Endothelial cell of umbilical vein (primary cell): ENCODE data around the gene MAP1LC3C. TPM values are rescaled to one million over a fixed set of nuclear protein-coding genes. Genes with fewer than 3 reads are reported as not detected.

Experiments used
- BruUV-seq: library from RNA; stranded (reverse); fragments of 400-500 nt; replicated peaks from 2 replicates; lab custom pipeline; 2021; lab: Mats Ljungman, UMichigan
- CTCF ChIA-PET: fragments of 300-600, 350-600 bp; sonication (Branson Sonifier 250); formaldehyde crosslinking; loops from one replicate; lab custom pipeline; 2021; ENCODE audit warnings: antibody characterized with exemption, inconsistent platforms; lab: Charles Lee
- POLR2A ChIA-PET: fragments of 300-600, 350-600 bp; sonication (Branson Sonifier 250); formaldehyde crosslinking; loops from one replicate; lab custom pipeline; 2021; ENCODE audit warnings: antibody characterized with exemption, inconsistent platforms; lab: Charles Lee
- DNase-seq: peaks from one replicate; pipeline ENCODE4 v3.0.0-alpha.2; 2011; ENCODE audit warnings: low read depth, low spot score
- FAIRE-seq: peaks from 2 replicates; lab custom pipeline; 2011; peaks lifted over from hg19 to GRCh38; lab: Jason Lieb, UNC
- H2AFZ ChIP-seq: 2 replicates; pipeline ENCODE4 v1.6.0; 2012; ENCODE audit warnings: low read depth, low read length, control low read depth, inconsistent platforms
- H3K27ac ChIP-seq: 2 replicates; pipeline ENCODE4 v1.5.1; 2011; ENCODE audit warnings: low read depth, mild to moderate bottlenecking, control low read depth, low read length, moderate library complexity; ENCODE audit not compliant: insufficient read depth
- H3K27me3 ChIP-seq, 2 experiments: 2 replicates each; pipeline versions ENCODE4 v1.6.0 to v1.6.1; 2011; ENCODE audit warnings: low read length in 2 of 2, mixed read lengths in 1 of 2; ENCODE audit not compliant: control insufficient read depth in 2 of 2, insufficient read depth in 2 of 2
- H3K36me3 ChIP-seq, 2 experiments: 2 replicates in 1 of 2; 3 replicates in 1 of 2; pipeline ENCODE4 v1.5.1; 2011; ENCODE audit warnings: low read length in 2 of 2, mild to moderate bottlenecking in 1 of 2, moderate library complexity in 1 of 2; ENCODE audit not compliant: control insufficient read depth in 2 of 2, insufficient read depth in 2 of 2; ENCODE audit errors: extremely low read depth in 1 of 2
- H3K4me1 ChIP-seq: 3 replicates; pipeline ENCODE4 v1.5.1; 2011; ENCODE audit warnings: mild to moderate bottlenecking, low read length; ENCODE audit not compliant: control insufficient read depth, insufficient read depth; ENCODE audit errors: extremely low read depth
- H3K4me2 ChIP-seq: 2 replicates; pipeline ENCODE4 v1.6.1; 2011; ENCODE audit warnings: low read length, control low read depth, mixed read lengths; ENCODE audit not compliant: insufficient read depth
- H3K4me3 ChIP-seq, 3 experiments: fragments of 200-600 bp in 1 of 3; sonication (generic), shearing (Covaris generic) in 1 of 3; replicated peaks in 1 of 3; 2 replicates each; pipeline ENCODE4 v1.5.1; 2011 to 2016; ENCODE audit warnings: control low read depth in 3 of 3, low read length in 3 of 3, mild to moderate bottlenecking in 2 of 3, inconsistent platforms in 1 of 3, low read depth in 1 of 3, moderate library complexity in 1 of 3; ENCODE audit not compliant: insufficient read depth in 1 of 3
- H3K79me2 ChIP-seq: 2 replicates; pipeline ENCODE4 v1.6.0; 2012; ENCODE audit warnings: low read length, inconsistent platforms; ENCODE audit not compliant: control insufficient read depth, insufficient read depth
- H3K9ac ChIP-seq: replicated peaks from 2 replicates; pipeline ENCODE3; 2011; ENCODE audit warnings: low read length, control low read depth; ENCODE audit not compliant: insufficient read depth; ENCODE audit errors: extremely low read depth
- H3K9me1 ChIP-seq: replicated peaks from 3 replicates; pipeline ENCODE4 v1.6.0; 2011; ENCODE audit warnings: mild to moderate bottlenecking, low read length; ENCODE audit not compliant: control insufficient read depth, insufficient read depth; ENCODE audit errors: extremely low read depth
- H3K9me3 ChIP-seq: replicated peaks from 2 replicates; pipeline ENCODE4 v1.5.1; 2012; ENCODE audit warnings: low read length, inconsistent platforms; ENCODE audit not compliant: control insufficient read depth, insufficient read depth
- H4K20me1 ChIP-seq: replicated peaks from 2 replicates; pipeline ENCODE3; 2011; ENCODE audit warnings: mild to moderate bottlenecking, low read length; ENCODE audit not compliant: control insufficient read depth, insufficient read depth; ENCODE audit errors: extremely low read depth
- CTCF ChIP-seq, 2 donors: IDR thresholded peaks; 1 replicate in 1 of 2; 2 replicates in 1 of 2; pipeline ENCODE4 v1.5.1; 2011; ENCODE audit warnings: low read length in 2 of 2, mild to moderate bottlenecking in 2 of 2, moderate library complexity in 2 of 2, control low read depth in 1 of 2, inconsistent platforms in 1 of 2, low read depth in 1 of 2; ENCODE audit not compliant: insufficient read depth in 1 of 2; ENCODE audit errors: extremely low read depth in 1 of 2
- EZH2 ChIP-seq: IDR thresholded peaks from 2 replicates; pipeline ENCODE4 v1.6.1; 2012; ENCODE audit warnings: borderline replicate concordance, low read depth, mild to moderate bottlenecking, moderate library complexity, low read length, inconsistent platforms; ENCODE audit not compliant: severe bottlenecking
- FOS ChIP-seq: IDR thresholded peaks from 2 replicates; pipeline ENCODE4 v1.6.1; 2011; ENCODE audit warnings: mild to moderate bottlenecking, low read length, moderate library complexity, borderline replicate concordance; ENCODE audit not compliant: insufficient read depth
- JUN ChIP-seq: IDR thresholded peaks from 2 replicates; pipeline ENCODE4 v1.6.1; 2011; ENCODE audit warnings: borderline replicate concordance, low read depth; ENCODE audit not compliant: insufficient read length, insufficient read depth
- POLR2A ChIP-seq: IDR thresholded peaks from 2 replicates; pipeline ENCODE4 v1.6.1; 2012; ENCODE audit warnings: low read depth, mild to moderate bottlenecking, control low read depth, low read length
- POLR2AphosphoS5 ChIP-seq: IDR thresholded peaks from 2 replicates; pipeline ENCODE4 v1.6.1; 2012; ENCODE audit warnings: low read depth, mild to moderate bottlenecking, control low read depth, low read length, moderate library complexity; ENCODE audit not compliant: insufficient read depth
- dilution Hi-C: fragments of 300-500 bp; cut with MboI; formaldehyde crosslinking; loops from one replicate; pipeline ENCODE4 v1.15.0; 2019; ENCODE audit warnings: low sequenced_read_pairs; ENCODE audit not compliant: extremely low pct_ligation_motif_present
- intact Hi-C: fragments of 100-400 bp; cut with micrococcal nuclease; formaldehyde crosslinking; loops from one replicate; pipeline ENCODE4 v1.10.0; 2022
- polyA plus RNA-seq, 4 experiments: library from polyadenylated mRNA; depleted of rRNA in 3 of 4; stranded (reverse) in 3 of 4; unstranded in 1 of 4; fragments of >200 nt; gene quantifications; 2 replicates each; pipeline versions ENCODE4 v1.2.1 to v1.2.3, GENCODE V29; 2011 to 2012; ENCODE audit warnings: missing spikeins in 1 of 4
- total RNA-seq: library from RNA; stranded (reverse); gene quantifications from 2 replicates; pipeline ENCODE4 v1.2.3, GENCODE V29; 2021
- TF ChIP-seq, protein P1 (sequence below): IDR thresholded peaks from 2 replicates; pipeline ENCODE4 v1.6.1; 2011; ENCODE audit not compliant: insufficient read depth, insufficient read length

The MAP1LC3C gene
- total and polyA plus RNA-seq, 2 donors (not counting 3 experiments of a cell fraction or from before 2014, with no cell fraction given), result not detected

DNA sequence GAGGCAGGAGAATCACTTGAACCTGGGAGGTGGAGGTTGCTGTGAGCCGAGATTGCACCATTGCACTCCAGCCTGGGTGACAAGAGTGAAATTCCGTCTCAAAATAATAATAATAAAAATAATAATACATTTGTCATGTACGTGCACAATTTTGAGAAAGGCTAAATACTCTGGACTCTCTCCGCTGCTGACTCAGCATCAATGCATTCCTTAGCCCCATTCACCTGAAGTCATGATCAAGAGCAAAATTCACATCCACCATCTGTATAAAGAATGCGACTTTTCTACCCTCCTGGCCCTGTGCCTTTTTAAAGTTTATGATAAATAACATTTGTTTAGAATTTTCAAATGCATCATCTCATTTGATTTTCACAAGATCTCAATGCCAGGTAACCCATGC lies 35.5 kb upstream of the MAP1LC3C start:
- CTCF ChIA-PET, result no interaction called here
- Histone ChIP-seq H3K79me2 (no peaks in the 10 kb centered on the region), H3K9ac (no peak overlapping the region), H3K4me1 (no peaks in the 10 kb centered on the region), H4K20me1 (no peaks in the 10 kb centered on the region), H3K36me3 (no peaks in the 10 kb centered on the region), H3K4me3 (no peak overlapping the region), H3K27me3 (no peaks in the 10 kb centered on the region), H3K9me3 (no peaks in the 10 kb centered on the region), H3K9me1 (no peaks in the 10 kb centered on the region), H3K4me2 (no peak overlapping the region), H3K27ac (no peak overlapping the region), H2AFZ (no peak overlapping the region)
- POLR2A ChIA-PET, result no interaction called here
- no TSS peak for BruUV-seq
- FAIRE-seq (no peak), DNase-seq (no peak)
- TF ChIP-seq POLR2A (no peak), POLR2AphosphoS5 (no peak), FOS (no peak), JUN (no peak), EZH2 (no peak), CTCF (IDR thresholded peaks at IDR 0.05; ENCODE audit: extremely low read depth in 1 of 2, insufficient read depth in 1 of 2, low read depth in 1 of 2, low read length in 2 of 2) (no peak)
- TF ChIP-seq, protein P1, sequence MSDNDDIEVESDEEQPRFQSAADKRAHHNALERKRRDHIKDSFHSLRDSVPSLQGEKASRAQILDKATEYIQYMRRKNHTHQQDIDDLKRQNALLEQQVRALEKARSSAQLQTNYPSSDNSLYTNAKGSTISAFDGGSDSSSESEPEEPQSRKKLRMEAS, result no peak
- dilution Hi-C loops, result no loop called here
- intact Hi-C loops, result no loop called here
